Small intestine (tissue), 7 donors: ENCODE data around the gene BNIP3. TPM values are rescaled to one million over a fixed set of nuclear protein-coding genes. Genes with fewer than 3 reads are reported as not detected.

Experiments used
- DNase-seq, 2 donors: peaks; one replicate each; pipeline versions ENCODE4 v3.0.0 to v3.0.0-alpha.2; 2013
- FAIRE-seq: peaks from 2 replicates; lab custom pipeline; 2012; peaks lifted over from hg19 to GRCh38; lab: Jason Lieb, UNC
- H3K27ac ChIP-seq, 3 donors: one replicate each; pipeline ENCODE4 v1.5.1; 2013; ENCODE audit warnings: low read length in 2 of 3, mild to moderate bottlenecking in 2 of 3, control low read depth in 1 of 3, inconsistent platforms in 1 of 3, low read depth in 1 of 3, moderate library complexity in 1 of 3
- H3K27me3 ChIP-seq, 3 donors: one replicate each; pipeline ENCODE4 v1.6.1; 2013; ENCODE audit warnings: low read length in 3 of 3, inconsistent platforms in 1 of 3; ENCODE audit not compliant: control insufficient read depth in 3 of 3, insufficient read depth in 3 of 3
- H3K36me3 ChIP-seq, 3 donors: one replicate each; pipeline ENCODE4 v1.6.1; 2013; ENCODE audit warnings: low read length in 3 of 3, inconsistent platforms in 1 of 3, low read depth in 1 of 3, mild to moderate bottlenecking in 1 of 3, moderate library complexity in 1 of 3; ENCODE audit not compliant: control insufficient read depth in 3 of 3, insufficient read depth in 2 of 3
- H3K4me1 ChIP-seq, 3 donors: one replicate each; pipeline ENCODE4 v1.6.1; 2013; ENCODE audit warnings: low read length in 2 of 3, inconsistent platforms in 1 of 3, low read depth in 1 of 3, mild to moderate bottlenecking in 1 of 3, moderate library complexity in 1 of 3; ENCODE audit not compliant: control insufficient read depth in 3 of 3, insufficient read depth in 2 of 3
- H3K4me3 ChIP-seq, 3 donors: one replicate each; pipeline ENCODE4 v1.5.1; 2013; ENCODE audit warnings: low read length in 3 of 3, control low read depth in 1 of 3, inconsistent platforms in 1 of 3, low read depth in 1 of 3, mild to moderate bottlenecking in 1 of 3, moderate library complexity in 1 of 3
- H3K9me3 ChIP-seq, 2 donors: one replicate each; pipeline ENCODE4 v1.6.1; 2013; ENCODE audit warnings: low read depth in 1 of 2, low read length in 1 of 2; ENCODE audit not compliant: control insufficient read depth in 2 of 2, insufficient read depth in 1 of 2
- WGBS, 3 donors: extraction: QIAGEN DNeasy Blood & Tissue Kit; methylation state at CpG; one replicate each; pipeline ENCODE4 v1.1.7; 2013; 5-methylcytosine and 5-hydroxymethylcytosine counted together
- polyA plus RNA-seq, 4 donors: library from polyadenylated mRNA; stranded (reverse) in 3 of 4; unstranded in 1 of 4; fragments of 200-250 nt in 3 of 4; fragments of 120-200 nt in 1 of 4; gene quantifications; one replicate each; pipeline versions ENCODE4 v1.2.1 to v1.2.3, GENCODE V29; 2013
- donor health status: healthy with polysubstance abuse.
- donor health status: control.
- donor health status: control.
- donor health status: Bipolar disorder and iron deficiency.
- donor health status: healthy.

Gene BNIP3
- polyA plus RNA-seq, 4 donors = 12.2 to 70.0 (median 17.8) TPM

GRCh38 chr10:131949041-131949862 is 32.5 kb downstream of the BNIP3 start:
- H3K27ac ChIP-seq = no peak overlapping the region
- no peak for FAIRE-seq
- H3K4me3 ChIP-seq = no peak overlapping the region
- no peak for DNase-seq
- peaks cover 12 to 71% (median 44%) of the 10 kb centered on the region in 3 donors for H3K36me3 ChIP-seq
- no peaks in the 10 kb centered on the region for H3K4me1 ChIP-seq
- no peaks in the 10 kb centered on the region for H3K9me3 ChIP-seq
- WGBS, 3 donors = 91 to 96% (median 94%) methylated on average over 21 of the region's 23 CpGs
- no peaks in the 10 kb centered on the region for H3K27me3 ChIP-seq

GRCh38 chr10:131948501-131948900 is 33.2 kb downstream of the BNIP3 start:
- Histone ChIP-seq H3K9me3 (no peaks in the 10 kb centered on the region), H3K4me3 (no peak overlapping the region), H3K27ac (no peak overlapping the region), H3K27me3 (no peaks in the 10 kb centered on the region), H3K4me1 (no peaks in the 10 kb centered on the region), H3K36me3 (peaks cover 14 to 67% (median 42%) of the 10 kb centered on the region in 3 donors)
- DNase-seq = no peak
- WGBS, 3 donors = 86 to 91% (median 89%) methylated on average over 6 of the region's 6 CpGs
- no peak for FAIRE-seq

GRCh38 chr10:131947631-131948347 is 33.9 kb downstream of the BNIP3 start:
- no peaks in the 10 kb centered on the region for H3K27me3 ChIP-seq
- H3K4me3 ChIP-seq = no peak overlapping the region
- no peak for FAIRE-seq
- DNase-seq = no peak
- no peak overlapping the region for H3K27ac ChIP-seq
- no peaks in the 10 kb centered on the region for H3K9me3 ChIP-seq
- peaks cover 14 to 69% (median 42%) of the 10 kb centered on the region in 3 donors for H3K36me3 ChIP-seq
- WGBS, 3 donors = 92 to 96% (median 94%) methylated on average over 18 of the region's 18 CpGs
- no peaks in the 10 kb centered on the region for H3K4me1 ChIP-seq

GRCh38 chr10:131946880-131947279 is 34.8 kb downstream of the BNIP3 start:
- Histone ChIP-seq H3K27me3 (no peaks in the 10 kb centered on the region), H3K27ac (no peak overlapping the region), H3K36me3 (peaks cover 14 to 68% (median 42%) of the 10 kb centered on the region in 3 donors)

GRCh38 chr10:131946321-131946751 is 35.4 kb downstream of the BNIP3 start:
- H3K27ac ChIP-seq = no peak overlapping the region
- no peaks in the 10 kb centered on the region for H3K9me3 ChIP-seq
- H3K36me3 ChIP-seq = peaks cover 11 to 67% (median 41%) of the 10 kb centered on the region in 3 donors
- DNase-seq (no peak), FAIRE-seq (no peak)
- H3K27me3 ChIP-seq = no peaks in the 10 kb centered on the region
- H3K4me1 ChIP-seq = no peaks in the 10 kb centered on the region
- WGBS, 3 donors = 86 to 94% (median 88%) methylated on average over 14 of the region's 14 CpGs
- H3K4me3 ChIP-seq = no peak overlapping the region

More at GRCh38 chr10:131946880-131947279, 34.8 kb downstream of the BNIP3 start:
- DNase-seq (no peak), FAIRE-seq (no peak)
- Histone ChIP-seq H3K4me1 (no peaks in the 10 kb centered on the region), H3K4me3 (no peak overlapping the region), H3K9me3 (no peaks in the 10 kb centered on the region)
- 97 to 99% (median 99%) methylated on average over 14 of the region's 14 CpGs for WGBS, 3 donors

- WGBS, 3 donors = 95 to 98% (median 97%) methylated on average over 28 of the region's 28 CpGs
- no peak for DNase-seq
These were observed 36.6 kb downstream of the BNIP3 start for GRCh38 chr10:131944976-131945695.

GRCh38 chr10:131944412-131944811 is 37.3 kb downstream of the BNIP3 start:
- 91 to 97% (median 92%) methylated on average over 4 of the region's 4 CpGs for WGBS, 3 donors
- FAIRE-seq (no peak), DNase-seq (no peak)
- peaks cover 14 to 67% (median 36%) of the 10 kb centered on the region in 3 donors for H3K36me3 ChIP-seq
- no peaks in the 10 kb centered on the region for H3K4me1 ChIP-seq
- no peaks in the 10 kb centered on the region for H3K27me3 ChIP-seq
- H3K27ac ChIP-seq = no peak overlapping the region
- H3K4me3 ChIP-seq = no peak overlapping the region
- no peaks in the 10 kb centered on the region for H3K9me3 ChIP-seq

More at GRCh38 chr10:131944976-131945695, 36.6 kb downstream of the BNIP3 start:
- peaks cover 14 to 68% (median 40%) of the 10 kb centered on the region in 3 donors for H3K36me3 ChIP-seq
- no peaks in the 10 kb centered on the region for H3K27me3 ChIP-seq
- no peaks in the 10 kb centered on the region for H3K4me1 ChIP-seq
- no peaks in the 10 kb centered on the region for H3K9me3 ChIP-seq
- FAIRE-seq = no peak
- H3K4me3 ChIP-seq = no peak overlapping the region
- no peak overlapping the region for H3K27ac ChIP-seq
